GM12801 (cell line): ENCODE data around the gene CRYAA.
"Not testable (repeated sequence)": the region's sequence is repeated elsewhere in the genome, so short reads cannot be mapped to it uniquely, and the experiment has no call there.

Source experiments
- CTCF ChIP-seq: IDR thresholded peaks from one replicate; pipeline ENCODE4 v1.5.1; 2011; ENCODE audit warnings: control low read depth; ENCODE audit not compliant: insufficient read length; ENCODE audit errors: extremely low read depth

CRYAA gene

GRCh38 chr21:43168708-43169107 is at the start of gene CRYAA:
Gene CRYAA, plus strand, starts transcription at chr21:43169008. Its CDS starts 92 bp downstream, at chr21:43169100.
- TF ChIP-seq CTCF, result not testable (repeated sequence)

GRCh38 chr21:43187715-43188114 is 18.9 kb downstream of the CRYAA start:
- TF ChIP-seq CTCF, result no peak

- no peak for TF ChIP-seq CTCF
Measured at GRCh38 chr21:43188181-43188580, 19.4 kb downstream of the CRYAA start.

- no peak for TF ChIP-seq CTCF
Measured at GRCh38 chr21:43188592-43189210, 19.9 kb downstream of the CRYAA start.

GRCh38 chr21:43189936-43190335 is 21.1 kb downstream of the CRYAA start:
- no peak for TF ChIP-seq CTCF

GRCh38 chr21:43190544-43190943 is 21.7 kb downstream of the CRYAA start:
- no peak for TF ChIP-seq CTCF

- TF ChIP-seq CTCF, result no peak
Measured at GRCh38 chr21:43190951-43191350, 22.1 kb downstream of the CRYAA start.

GRCh38 chr21:43191521-43191920 is 22.7 kb downstream of the CRYAA start:
- TF ChIP-seq CTCF, result no peak
